Esophagus muscularis mucosa (tissue), 3 donors: ENCODE measurements around the gene PLD1.

Source experiments
- POLR2AphosphoS5 ChIP-seq, 2 donors: sonication (generic); formaldehyde crosslinking; IDR thresholded peaks; one replicate each; pipeline ENCODE4 v1.6.1; 2017; ENCODE audit warnings: antibody characterized with exemption in 2 of 2
- TF ChIP-seq, protein P1 (sequence below), 3 experiments: fragments of 200-600 bp in 2 of 3; fragments of 450-650 bp in 1 of 3; sonication (generic) in 2 of 3; IDR thresholded peaks; one replicate each; pipeline ENCODE4 v1.5.1; 2017 to 2019; ENCODE audit warnings: antibody characterized with exemption in 3 of 3, mild to moderate bottlenecking in 2 of 3, moderate library complexity in 1 of 3

DNA sequence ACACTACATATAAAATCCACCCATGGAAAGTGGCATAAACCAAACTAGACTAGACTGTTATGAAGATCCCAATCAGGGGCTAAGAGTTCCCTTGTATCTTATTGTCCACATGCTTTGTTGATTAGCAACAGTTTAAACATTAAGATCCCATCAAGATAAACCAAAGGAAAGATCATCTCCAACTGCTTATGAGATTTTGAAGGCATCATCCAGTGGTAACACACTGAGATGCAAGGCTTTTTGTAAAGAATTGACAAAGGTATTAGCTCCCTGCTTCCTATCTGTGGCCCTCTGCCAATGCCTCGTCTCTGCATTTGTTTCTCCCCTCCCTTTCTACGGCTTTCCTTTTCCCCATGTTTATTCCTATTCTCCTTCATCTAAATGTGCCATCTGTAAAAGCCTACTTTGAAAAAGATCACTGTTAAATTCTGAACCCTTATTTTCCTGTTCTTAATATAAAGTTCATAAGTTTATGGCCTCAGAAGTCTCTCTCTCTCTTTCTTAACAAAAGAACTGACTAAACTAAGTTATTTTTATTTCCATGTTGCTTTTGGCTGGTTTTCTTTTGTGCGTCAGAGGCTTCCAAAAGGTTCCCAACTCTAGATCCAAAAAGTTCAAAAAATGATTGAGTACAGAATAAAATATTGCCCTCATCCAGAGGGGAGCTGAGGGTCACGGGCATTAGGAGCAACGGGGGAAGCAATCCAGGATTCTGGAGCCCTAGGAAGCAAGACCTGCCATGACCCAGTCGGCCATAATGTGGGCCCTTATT, 5.5 kb downstream of the PLD1 start:
- peak in 1 of 2 donors; percentile 48 for TF ChIP-seq POLR2AphosphoS5 (IDR thresholded peaks at IDR 0.05)
- TF ChIP-seq, protein P1, sequence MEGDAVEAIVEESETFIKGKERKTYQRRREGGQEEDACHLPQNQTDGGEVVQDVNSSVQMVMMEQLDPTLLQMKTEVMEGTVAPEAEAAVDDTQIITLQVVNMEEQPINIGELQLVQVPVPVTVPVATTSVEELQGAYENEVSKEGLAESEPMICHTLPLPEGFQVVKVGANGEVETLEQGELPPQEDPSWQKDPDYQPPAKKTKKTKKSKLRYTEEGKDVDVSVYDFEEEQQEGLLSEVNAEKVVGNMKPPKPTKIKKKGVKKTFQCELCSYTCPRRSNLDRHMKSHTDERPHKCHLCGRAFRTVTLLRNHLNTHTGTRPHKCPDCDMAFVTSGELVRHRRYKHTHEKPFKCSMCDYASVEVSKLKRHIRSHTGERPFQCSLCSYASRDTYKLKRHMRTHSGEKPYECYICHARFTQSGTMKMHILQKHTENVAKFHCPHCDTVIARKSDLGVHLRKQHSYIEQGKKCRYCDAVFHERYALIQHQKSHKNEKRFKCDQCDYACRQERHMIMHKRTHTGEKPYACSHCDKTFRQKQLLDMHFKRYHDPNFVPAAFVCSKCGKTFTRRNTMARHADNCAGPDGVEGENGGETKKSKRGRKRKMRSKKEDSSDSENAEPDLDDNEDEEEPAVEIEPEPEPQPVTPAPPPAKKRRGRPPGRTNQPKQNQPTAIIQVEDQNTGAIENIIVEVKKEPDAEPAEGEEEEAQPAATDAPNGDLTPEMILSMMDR (IDR thresholded peaks at IDR 0.05): no peak
